ENCODE data around the gene B3GLCT. TPM values are rescaled to one million over a fixed set of nuclear protein-coding genes. Genes with fewer than 3 reads are reported as not detected.
A peak's percentile ranks its signal among the peaks of the same experiment; 100 is the strongest.

The B3GLCT gene
- total RNA-seq, 1 donor, result 16.0 TPM

GRCh38 chr13:31263346-31263745 lies 63.6 kb downstream of the B3GLCT start:
- H3K4me3 ChIP-seq (ENCODE audit: low read depth, low read length), result no peak overlapping the region
- no peak for TF ChIP-seq CTCF (IDR thresholded peaks at IDR 0.05; ENCODE audit: insufficient read depth, low read depth, low read length)
- no peak for DNase-seq (ENCODE audit: low read depth)

- no peak for DNase-seq (ENCODE audit: low read depth)
- H3K4me3 ChIP-seq (ENCODE audit: low read depth, low read length), result no peak overlapping the region
- TF ChIP-seq CTCF (IDR thresholded peaks at IDR 0.05; ENCODE audit: insufficient read depth, low read depth, low read length), result no peak
Observed at GRCh38 chr13:31264151-31264550, 64.4 kb downstream of the B3GLCT start.

GRCh38 chr13:31267126-31267784 lies 67.5 kb downstream of the B3GLCT start:
- no peak for DNase-seq (ENCODE audit: low read depth)

DNA sequence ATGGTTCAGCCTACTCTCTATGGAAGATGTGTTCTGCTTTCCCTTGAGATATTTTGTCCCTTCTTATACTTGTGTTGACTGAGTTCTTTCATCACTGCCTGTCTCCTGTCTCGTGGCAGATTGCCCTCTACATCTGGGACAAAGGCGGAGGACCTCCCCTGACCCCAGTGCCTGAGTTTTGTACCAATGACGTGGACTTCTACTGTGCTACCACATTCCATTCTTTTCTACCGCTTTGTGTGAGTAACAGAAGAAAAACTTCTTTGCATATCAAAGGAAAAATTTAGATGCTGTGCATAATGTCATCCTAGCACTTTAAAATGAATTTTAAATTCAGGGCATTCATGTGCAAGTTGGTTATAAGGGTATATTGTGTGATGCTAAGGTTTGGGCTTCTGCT lies 74.6 kb downstream of the B3GLCT start:
- no peak for TF ChIP-seq CTCF (IDR thresholded peaks at IDR 0.05; ENCODE audit: insufficient read depth, low read depth, low read length)
- H3K4me3 ChIP-seq (ENCODE audit: low read depth, low read length), result no peak overlapping the region
- DNase-seq (ENCODE audit: low read depth), result peak; percentile 16

More at GRCh38 chr13:31267126-31267784, 67.5 kb downstream of the B3GLCT start:
- no peak for TF ChIP-seq CTCF (IDR thresholded peaks at IDR 0.05; ENCODE audit: insufficient read depth, low read depth, low read length)
- no peak overlapping the region for H3K4me3 ChIP-seq (ENCODE audit: low read depth, low read length)

DNA sequence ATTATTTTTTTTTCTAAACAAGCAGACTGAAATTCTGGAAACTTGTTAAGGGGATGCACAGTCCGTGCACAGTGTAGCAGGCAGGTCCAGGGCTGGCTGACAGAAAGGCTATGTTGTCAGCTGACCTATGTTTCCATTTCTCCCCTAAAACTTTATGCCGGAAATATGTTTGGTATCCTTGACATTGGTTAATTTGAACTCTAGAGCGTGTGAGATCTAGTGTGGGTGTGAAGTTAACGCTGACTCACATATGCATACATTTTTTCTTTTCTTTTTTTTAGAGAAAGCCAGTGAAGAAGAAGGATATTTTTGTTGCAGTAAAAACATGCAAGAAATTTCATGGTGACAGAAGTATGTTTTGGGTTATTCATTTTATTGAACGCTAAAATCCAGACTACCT lies 76.6 kb downstream of the B3GLCT start:
- H3K4me3 ChIP-seq (ENCODE audit: low read depth, low read length), result no peak overlapping the region
- peak; percentile 41 for DNase-seq (ENCODE audit: low read depth)
- no peak for TF ChIP-seq CTCF (IDR thresholded peaks at IDR 0.05; ENCODE audit: insufficient read depth, low read depth, low read length)

DNA sequence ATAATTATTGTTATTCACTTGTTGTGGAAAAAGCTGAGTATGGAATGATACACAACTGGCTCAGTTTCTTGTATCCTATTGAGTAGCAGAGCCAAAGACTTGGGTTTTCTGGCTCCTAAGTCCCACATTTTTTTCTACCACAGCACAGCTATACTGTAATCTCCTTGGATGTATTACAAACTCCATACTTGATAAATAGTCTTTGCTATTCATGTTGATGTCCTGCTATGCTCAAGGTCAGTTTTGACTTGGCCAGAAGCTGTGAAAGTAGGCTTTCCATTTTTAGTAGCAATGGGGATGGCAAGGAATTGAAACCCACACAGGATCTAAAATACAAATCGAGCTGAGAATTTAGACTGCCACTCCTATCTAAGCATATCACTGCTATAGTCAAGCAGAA lies 79.1 kb downstream of the B3GLCT start:
- no peak for TF ChIP-seq CTCF (IDR thresholded peaks at IDR 0.05; ENCODE audit: insufficient read depth, low read depth, low read length)
- no peak for DNase-seq (ENCODE audit: low read depth)
- no peak overlapping the region for H3K4me3 ChIP-seq (ENCODE audit: low read depth, low read length)

All from fibroblast of villous mesenchyme (primary cell).